ENCODE measurements around the gene CHPF. TPM values are rescaled to one million over a fixed set of nuclear protein-coding genes. Genes with fewer than 3 reads are reported as not detected.

Gene CHPF
- total RNA-seq, 1 experiment from 2014 or later: 228 TPM

DNA sequence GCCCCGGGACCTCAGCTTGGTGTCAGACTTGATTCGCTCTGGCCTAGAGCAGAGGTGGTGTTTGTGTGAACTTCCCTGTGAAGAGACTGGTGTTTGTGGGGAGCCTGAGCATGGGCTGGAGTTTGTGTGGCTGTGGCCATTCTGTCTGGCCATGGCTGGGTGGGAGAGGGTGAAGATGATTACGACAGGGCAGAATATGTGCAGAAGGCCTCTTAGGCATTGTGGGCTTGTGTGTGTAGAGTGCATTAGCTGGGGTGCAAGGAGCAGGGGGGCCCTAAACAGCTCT, 17.2 kb upstream of the CHPF start:
- BruUV-seq (replicated peaks): no TSS peak
- Histone ChIP-seq H3K9me3 (ENCODE audit: control insufficient read depth in 1 of 2, insufficient read depth in 1 of 2, low read depth in 1 of 2, low read length in 2 of 2) (no peaks in the 10 kb centered on the region), H3K4me1 (ENCODE audit: control insufficient read depth in 1 of 2, insufficient read depth in 2 of 2, low read length in 2 of 2) (peaks cover 0 to 4% of the 10 kb centered on the region in 2 experiments; a peak in 1 of 4 replicates), H3K4me2 (ENCODE audit: low read length) (no peak overlapping the region), H3K79me2 (ENCODE audit: insufficient read depth, low read length) (no peaks in the 10 kb centered on the region), H3K4me3 (replicated peaks in 1 of 2; ENCODE audit: low read depth in 1 of 2, low read length in 2 of 2) (no peak overlapping the region), H4K20me1 (ENCODE audit: insufficient read depth) (no peaks in the 10 kb centered on the region), H3K27ac (ENCODE audit: low read depth, low read length) (no peak overlapping the region), H3K27me3 (ENCODE audit: insufficient read depth, low read length) (no peaks in the 10 kb centered on the region), H2AFZ (ENCODE audit: low read depth, low read length, poor library complexity, severe bottlenecking) (no peak overlapping the region), H3K36me3 (ENCODE audit: control insufficient read depth in 1 of 2, insufficient read depth in 2 of 2, low read length in 2 of 2) (no peaks in the 10 kb centered on the region), H3K9me2 (ENCODE audit: insufficient read depth) (no peaks in the 10 kb centered on the region), H3K9ac (ENCODE audit: low read length) (no peak overlapping the region)
- CTCF ChIA-PET: interaction anchor here (0.8 to 2.6 kb wide), 10 partner anchors 9 to 128 kb away, joined by 3 to 16 read pairs (median 4); partner anchors contain the start of genes INHA, OBSL1 and STK11IP
- DNase-seq (ENCODE audit: low read depth, low spot score) (no peak), ATAC-seq (no peak)
- TF ChIP-seq EGR1 (IDR thresholded peaks at IDR 0.05; ENCODE audit: low read depth): no peak
- TF ChIP-seq, protein P1, sequence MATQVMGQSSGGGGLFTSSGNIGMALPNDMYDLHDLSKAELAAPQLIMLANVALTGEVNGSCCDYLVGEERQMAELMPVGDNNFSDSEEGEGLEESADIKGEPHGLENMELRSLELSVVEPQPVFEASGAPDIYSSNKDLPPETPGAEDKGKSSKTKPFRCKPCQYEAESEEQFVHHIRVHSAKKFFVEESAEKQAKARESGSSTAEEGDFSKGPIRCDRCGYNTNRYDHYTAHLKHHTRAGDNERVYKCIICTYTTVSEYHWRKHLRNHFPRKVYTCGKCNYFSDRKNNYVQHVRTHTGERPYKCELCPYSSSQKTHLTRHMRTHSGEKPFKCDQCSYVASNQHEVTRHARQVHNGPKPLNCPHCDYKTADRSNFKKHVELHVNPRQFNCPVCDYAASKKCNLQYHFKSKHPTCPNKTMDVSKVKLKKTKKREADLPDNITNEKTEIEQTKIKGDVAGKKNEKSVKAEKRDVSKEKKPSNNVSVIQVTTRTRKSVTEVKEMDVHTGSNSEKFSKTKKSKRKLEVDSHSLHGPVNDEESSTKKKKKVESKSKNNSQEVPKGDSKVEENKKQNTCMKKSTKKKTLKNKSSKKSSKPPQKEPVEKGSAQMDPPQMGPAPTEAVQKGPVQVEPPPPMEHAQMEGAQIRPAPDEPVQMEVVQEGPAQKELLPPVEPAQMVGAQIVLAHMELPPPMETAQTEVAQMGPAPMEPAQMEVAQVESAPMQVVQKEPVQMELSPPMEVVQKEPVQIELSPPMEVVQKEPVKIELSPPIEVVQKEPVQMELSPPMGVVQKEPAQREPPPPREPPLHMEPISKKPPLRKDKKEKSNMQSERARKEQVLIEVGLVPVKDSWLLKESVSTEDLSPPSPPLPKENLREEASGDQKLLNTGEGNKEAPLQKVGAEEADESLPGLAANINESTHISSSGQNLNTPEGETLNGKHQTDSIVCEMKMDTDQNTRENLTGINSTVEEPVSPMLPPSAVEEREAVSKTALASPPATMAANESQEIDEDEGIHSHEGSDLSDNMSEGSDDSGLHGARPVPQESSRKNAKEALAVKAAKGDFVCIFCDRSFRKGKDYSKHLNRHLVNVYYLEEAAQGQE (IDR thresholded peaks at IDR 0.05; ENCODE audit: low read depth): no peak
- TF ChIP-seq ZNF274 (IDR thresholded peaks at IDR 0.05; ENCODE audit: low read depth, low read length): no peak
- no peak for TF ChIP-seq RAD21 (IDR thresholded peaks at IDR 0.05; ENCODE audit: low read depth)
- no peak for TF ChIP-seq FOSL1 (IDR thresholded peaks at IDR 0.05; ENCODE audit: low read depth)
- TF ChIP-seq EZH2phosphoT487 (IDR thresholded peaks at IDR 0.05; ENCODE audit: borderline replicate concordance): no peak
- TF ChIP-seq ZFX (IDR thresholded peaks at IDR 0.05): no peak
- TF ChIP-seq CBX3 (IDR thresholded peaks at IDR 0.05; ENCODE audit: low read depth): no peak
- no peak for TF ChIP-seq POLR2AphosphoS5 (IDR thresholded peaks at IDR 0.05; ENCODE audit: low read depth, low read length)
- TF ChIP-seq, protein P2, sequence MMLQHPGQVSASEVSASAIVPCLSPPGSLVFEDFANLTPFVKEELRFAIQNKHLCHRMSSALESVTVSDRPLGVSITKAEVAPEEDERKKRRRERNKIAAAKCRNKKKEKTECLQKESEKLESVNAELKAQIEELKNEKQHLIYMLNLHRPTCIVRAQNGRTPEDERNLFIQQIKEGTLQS (IDR thresholded peaks at IDR 0.05): no peak
- no peak for TF ChIP-seq ELF1 (IDR thresholded peaks at IDR 0.05; ENCODE audit: borderline replicate concordance, low read depth)
- no peak for TF ChIP-seq YY1 (IDR thresholded peaks at IDR 0.05; ENCODE audit: extremely low read depth, insufficient replicate concordance, low read depth, low read length)
- TF ChIP-seq, protein P3, sequence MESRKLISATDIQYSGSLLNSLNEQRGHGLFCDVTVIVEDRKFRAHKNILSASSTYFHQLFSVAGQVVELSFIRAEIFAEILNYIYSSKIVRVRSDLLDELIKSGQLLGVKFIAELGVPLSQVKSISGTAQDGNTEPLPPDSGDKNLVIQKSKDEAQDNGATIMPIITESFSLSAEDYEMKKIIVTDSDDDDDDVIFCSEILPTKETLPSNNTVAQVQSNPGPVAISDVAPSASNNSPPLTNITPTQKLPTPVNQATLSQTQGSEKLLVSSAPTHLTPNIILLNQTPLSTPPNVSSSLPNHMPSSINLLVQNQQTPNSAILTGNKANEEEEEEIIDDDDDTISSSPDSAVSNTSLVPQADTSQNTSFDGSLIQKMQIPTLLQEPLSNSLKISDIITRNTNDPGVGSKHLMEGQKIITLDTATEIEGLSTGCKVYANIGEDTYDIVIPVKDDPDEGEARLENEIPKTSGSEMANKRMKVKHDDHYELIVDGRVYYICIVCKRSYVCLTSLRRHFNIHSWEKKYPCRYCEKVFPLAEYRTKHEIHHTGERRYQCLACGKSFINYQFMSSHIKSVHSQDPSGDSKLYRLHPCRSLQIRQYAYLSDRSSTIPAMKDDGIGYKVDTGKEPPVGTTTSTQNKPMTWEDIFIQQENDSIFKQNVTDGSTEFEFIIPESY (IDR thresholded peaks at IDR 0.05; ENCODE audit: extremely low read depth, insufficient replicate concordance, low read length): no peak
- TF ChIP-seq JUND (IDR thresholded peaks at IDR 0.05): no peak
- TF ChIP-seq TCF7L2 (IDR thresholded peaks at IDR 0.05; ENCODE audit: borderline replicate concordance, extremely low read depth, insufficient read depth, insufficient read length): no peak
- TF ChIP-seq SIN3A (IDR thresholded peaks at IDR 0.05; ENCODE audit: low read depth): no peak
- TF ChIP-seq, protein P4, sequence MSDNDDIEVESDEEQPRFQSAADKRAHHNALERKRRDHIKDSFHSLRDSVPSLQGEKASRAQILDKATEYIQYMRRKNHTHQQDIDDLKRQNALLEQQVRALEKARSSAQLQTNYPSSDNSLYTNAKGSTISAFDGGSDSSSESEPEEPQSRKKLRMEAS (IDR thresholded peaks at IDR 0.05): no peak
- TF ChIP-seq POLR2A (IDR thresholded peaks at IDR 0.05; ENCODE audit: borderline replicate concordance, extremely low read depth, insufficient read depth, insufficient read length): no peak
- TF ChIP-seq, protein P5, sequence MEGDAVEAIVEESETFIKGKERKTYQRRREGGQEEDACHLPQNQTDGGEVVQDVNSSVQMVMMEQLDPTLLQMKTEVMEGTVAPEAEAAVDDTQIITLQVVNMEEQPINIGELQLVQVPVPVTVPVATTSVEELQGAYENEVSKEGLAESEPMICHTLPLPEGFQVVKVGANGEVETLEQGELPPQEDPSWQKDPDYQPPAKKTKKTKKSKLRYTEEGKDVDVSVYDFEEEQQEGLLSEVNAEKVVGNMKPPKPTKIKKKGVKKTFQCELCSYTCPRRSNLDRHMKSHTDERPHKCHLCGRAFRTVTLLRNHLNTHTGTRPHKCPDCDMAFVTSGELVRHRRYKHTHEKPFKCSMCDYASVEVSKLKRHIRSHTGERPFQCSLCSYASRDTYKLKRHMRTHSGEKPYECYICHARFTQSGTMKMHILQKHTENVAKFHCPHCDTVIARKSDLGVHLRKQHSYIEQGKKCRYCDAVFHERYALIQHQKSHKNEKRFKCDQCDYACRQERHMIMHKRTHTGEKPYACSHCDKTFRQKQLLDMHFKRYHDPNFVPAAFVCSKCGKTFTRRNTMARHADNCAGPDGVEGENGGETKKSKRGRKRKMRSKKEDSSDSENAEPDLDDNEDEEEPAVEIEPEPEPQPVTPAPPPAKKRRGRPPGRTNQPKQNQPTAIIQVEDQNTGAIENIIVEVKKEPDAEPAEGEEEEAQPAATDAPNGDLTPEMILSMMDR (IDR thresholded peaks at IDR 0.05 in 2 of 3, conservative IDR thresholded peaks at IDR 0.05 in 1 of 3; ENCODE audit: borderline replicate concordance in 1 of 3, insufficient read depth in 1 of 3, low read depth in 2 of 3, low read length in 2 of 3): no peak
- TF ChIP-seq SRF (IDR thresholded peaks at IDR 0.05; ENCODE audit: low read depth): no peak
- intact Hi-C loops (cut with micrococcal nuclease): no loop called here
- RAD21 ChIA-PET (ENCODE audit: low non-redundant PET in 1 of 2, low total read pairs in 2 of 2, uncharacterized antibody in 2 of 2, unreplicated experiment in 2 of 2): no interaction called here
- POLR2A ChIA-PET: interaction anchor here (1.6 kb wide), 1 partner anchor 17 kb away, joined by 4 read pairs; the partner anchor contains the start of genes CHPF and TMEM198

Measured in HCT116 (cell line).